Measurements from ENCODE around the gene ZNF536.

The ZNF536 gene

DNA sequence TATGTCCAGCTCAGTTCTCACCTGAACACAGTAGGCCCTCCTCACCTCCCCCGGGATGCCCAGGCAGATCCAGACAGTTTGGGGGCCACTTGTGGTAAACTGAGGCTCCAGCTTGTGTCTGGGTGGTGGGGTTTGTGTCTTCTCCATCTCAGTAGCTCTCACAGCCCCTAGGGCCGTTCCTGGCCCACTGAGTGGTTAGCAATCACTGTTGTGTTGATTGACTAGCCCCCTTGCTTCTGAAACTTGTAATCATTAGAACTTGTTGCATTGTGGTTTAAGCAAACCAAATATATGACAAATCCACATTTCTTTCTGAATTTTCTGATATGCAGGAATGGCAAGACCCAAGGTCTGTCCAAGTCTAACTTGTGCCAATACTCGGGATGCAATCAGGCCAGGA, 13.9 kb upstream of the ZNF536 start:
- DNase-seq (ENCODE audit: low read depth), result no peak
- no peak overlapping the region for H3K4me3 ChIP-seq (ENCODE audit: low read depth, low read length)
- TF ChIP-seq, protein P1, sequence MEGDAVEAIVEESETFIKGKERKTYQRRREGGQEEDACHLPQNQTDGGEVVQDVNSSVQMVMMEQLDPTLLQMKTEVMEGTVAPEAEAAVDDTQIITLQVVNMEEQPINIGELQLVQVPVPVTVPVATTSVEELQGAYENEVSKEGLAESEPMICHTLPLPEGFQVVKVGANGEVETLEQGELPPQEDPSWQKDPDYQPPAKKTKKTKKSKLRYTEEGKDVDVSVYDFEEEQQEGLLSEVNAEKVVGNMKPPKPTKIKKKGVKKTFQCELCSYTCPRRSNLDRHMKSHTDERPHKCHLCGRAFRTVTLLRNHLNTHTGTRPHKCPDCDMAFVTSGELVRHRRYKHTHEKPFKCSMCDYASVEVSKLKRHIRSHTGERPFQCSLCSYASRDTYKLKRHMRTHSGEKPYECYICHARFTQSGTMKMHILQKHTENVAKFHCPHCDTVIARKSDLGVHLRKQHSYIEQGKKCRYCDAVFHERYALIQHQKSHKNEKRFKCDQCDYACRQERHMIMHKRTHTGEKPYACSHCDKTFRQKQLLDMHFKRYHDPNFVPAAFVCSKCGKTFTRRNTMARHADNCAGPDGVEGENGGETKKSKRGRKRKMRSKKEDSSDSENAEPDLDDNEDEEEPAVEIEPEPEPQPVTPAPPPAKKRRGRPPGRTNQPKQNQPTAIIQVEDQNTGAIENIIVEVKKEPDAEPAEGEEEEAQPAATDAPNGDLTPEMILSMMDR (IDR thresholded peaks at IDR 0.05; ENCODE audit: insufficient read depth, low read depth, low read length, missing control alignments), result no peak

GRCh38 chr19:30358821-30359580, 13.2 kb upstream of the ZNF536 start:
- no peak overlapping the region for H3K4me3 ChIP-seq (ENCODE audit: low read depth, low read length)
- no peak for DNase-seq (ENCODE audit: low read depth)
- TF ChIP-seq, protein P1 (IDR thresholded peaks at IDR 0.05; ENCODE audit: insufficient read depth, low read depth, low read length, missing control alignments), result no peak

- TF ChIP-seq, protein P1 (IDR thresholded peaks at IDR 0.05; ENCODE audit: insufficient read depth, low read depth, low read length, missing control alignments), result no peak
- no peak overlapping the region for H3K4me3 ChIP-seq (ENCODE audit: low read depth, low read length)
- DNase-seq (ENCODE audit: low read depth), result no peak
These were observed 12.2 kb upstream of the ZNF536 start for GRCh38 chr19:30359936-30360335.

DNA sequence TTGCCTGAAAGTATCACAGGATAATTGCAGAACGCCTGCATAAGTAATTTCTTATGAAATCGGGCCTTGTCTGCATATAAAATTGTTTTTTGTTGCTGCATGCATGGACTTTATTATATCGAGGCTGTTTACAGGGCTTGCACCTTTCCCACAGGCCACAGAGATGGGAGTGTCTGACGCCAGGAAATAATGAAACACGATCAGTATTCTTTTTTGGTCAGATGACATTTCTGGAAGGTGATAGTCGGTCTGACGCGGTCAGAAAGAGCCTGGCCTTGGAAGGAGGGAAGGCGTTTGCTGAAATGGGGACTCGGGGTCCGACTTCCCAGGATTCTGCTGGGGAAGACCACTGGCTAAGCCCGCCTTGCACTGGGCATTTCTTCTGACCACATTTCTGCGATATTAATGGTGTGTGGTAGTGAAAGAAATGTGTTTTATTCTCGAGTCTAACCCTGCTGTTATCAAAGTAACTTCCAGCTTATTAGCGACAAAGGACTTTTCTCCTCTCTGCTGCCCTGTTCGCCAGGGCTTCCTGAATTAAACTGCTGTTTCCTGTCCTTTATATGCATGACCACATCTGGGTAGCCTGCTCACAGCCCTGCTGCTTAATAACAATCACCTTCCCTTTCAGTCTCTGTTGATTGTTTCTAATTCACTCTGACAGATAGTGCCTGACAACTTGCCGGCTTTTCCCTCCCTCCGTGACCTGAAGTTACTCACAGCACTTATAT, 11.6 kb upstream of the ZNF536 start:
- H3K4me3 ChIP-seq (ENCODE audit: low read depth, low read length), result no peak overlapping the region
- TF ChIP-seq, protein P1 (IDR thresholded peaks at IDR 0.05; ENCODE audit: insufficient read depth, low read depth, low read length, missing control alignments), result no peak
- no peak for DNase-seq (ENCODE audit: low read depth)

- TF ChIP-seq, protein P1 (IDR thresholded peaks at IDR 0.05; ENCODE audit: insufficient read depth, low read depth, low read length, missing control alignments), result no peak
- no peak overlapping the region for H3K4me3 ChIP-seq (ENCODE audit: low read depth, low read length)
- no peak for DNase-seq (ENCODE audit: low read depth)
These were observed 11.1 kb upstream of the ZNF536 start for GRCh38 chr19:30361107-30361447.

DNA sequence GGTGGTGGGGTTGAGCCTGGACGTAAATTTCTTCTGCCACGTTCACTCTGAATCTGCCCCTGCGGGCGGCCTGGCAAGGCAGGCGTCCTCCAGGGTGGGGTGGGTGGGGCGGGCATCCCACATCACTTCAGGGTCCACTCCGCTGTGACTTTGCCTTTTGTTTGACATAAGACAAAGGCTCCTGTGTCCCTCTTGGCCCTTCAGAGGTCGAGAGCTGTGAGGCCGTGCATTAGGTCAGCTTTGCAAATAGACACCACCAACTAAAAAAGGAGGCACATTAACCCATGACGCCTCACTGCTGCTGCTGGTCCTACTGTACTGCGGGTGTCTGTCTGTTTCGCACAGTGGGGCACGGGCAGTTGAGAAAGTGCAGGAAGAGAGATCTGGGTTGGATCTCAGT, 10.5 kb upstream of the ZNF536 start:
- TF ChIP-seq, protein P1 (IDR thresholded peaks at IDR 0.05; ENCODE audit: insufficient read depth, low read depth, low read length, missing control alignments), result no peak
- DNase-seq (ENCODE audit: low read depth), result no peak
- no peak overlapping the region for H3K4me3 ChIP-seq (ENCODE audit: low read depth, low read length)
